HG02870 (cell line): ENCODE measurements around the gene SYDE1.
"Not testable (repeated sequence)": the region's sequence is repeated elsewhere in the genome, so short reads cannot be mapped to it uniquely, and the experiment has no call there.

ENCODE experiments used
- ATAC-seq: cut with Tn5 transposase; IDR thresholded peaks from one replicate; pipeline ENCODE4 v1.9.1; 2021; ENCODE audit warnings: mild to moderate bottlenecking, moderate library complexity; ENCODE audit not compliant: unreplicated experiment

SYDE1 gene

DNA sequence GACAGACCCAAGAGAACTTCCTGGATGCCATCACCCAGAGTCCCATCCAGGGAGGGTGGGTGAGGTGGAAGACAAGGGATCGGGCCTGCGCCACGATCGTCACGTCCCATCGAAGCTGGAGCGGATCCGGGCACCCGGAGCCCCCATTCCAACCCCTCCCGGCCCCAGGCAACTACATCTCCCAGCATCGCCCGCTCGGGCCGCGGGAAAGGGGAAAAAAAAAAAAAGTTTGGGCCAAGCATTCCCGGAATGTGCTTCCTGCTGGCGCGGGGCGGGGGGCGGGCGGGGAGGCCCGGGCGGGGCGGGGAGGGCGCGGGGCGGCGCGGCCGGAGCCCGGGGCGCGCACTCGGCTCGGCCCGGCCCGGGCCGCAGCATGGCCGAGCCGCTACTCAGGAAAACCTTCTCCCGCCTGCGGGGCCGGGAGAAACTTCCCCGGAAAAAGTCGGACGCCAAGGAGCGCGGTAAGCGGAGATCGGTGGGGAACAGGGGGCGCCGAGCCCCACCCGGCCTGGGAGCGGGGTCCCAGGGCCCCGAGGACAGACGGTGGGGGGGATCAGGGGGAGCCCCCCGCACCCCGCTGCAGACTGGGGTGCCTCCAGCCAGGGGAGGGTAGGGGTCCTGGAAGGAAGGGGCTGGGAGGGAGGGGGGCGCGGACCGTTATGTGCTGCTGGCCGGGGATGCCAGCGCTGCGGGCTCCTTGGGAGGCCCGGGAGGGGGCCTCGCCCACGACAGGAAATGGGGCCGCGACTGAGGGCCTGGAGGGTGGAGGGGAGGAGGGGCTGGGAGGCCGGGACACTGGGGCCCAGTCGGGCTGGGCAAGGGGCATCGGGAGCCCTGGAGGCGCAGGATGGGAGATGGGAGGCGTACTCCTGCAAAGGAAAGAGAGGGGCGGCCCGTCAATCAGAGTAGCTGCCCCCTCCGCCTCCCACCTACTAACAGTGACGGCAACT is at the start of gene SYDE1:
SYDE1 (plus strand) TSS at position 341 of the 950 bp plus-strand sequence; CDS start at position 374, 33 bp downstream.
- ATAC-seq = no peak

GRCh38 chr19:15062036-15062435 is 45.2 kb upstream of the SYDE1 start:
- no peak for ATAC-seq

DNA sequence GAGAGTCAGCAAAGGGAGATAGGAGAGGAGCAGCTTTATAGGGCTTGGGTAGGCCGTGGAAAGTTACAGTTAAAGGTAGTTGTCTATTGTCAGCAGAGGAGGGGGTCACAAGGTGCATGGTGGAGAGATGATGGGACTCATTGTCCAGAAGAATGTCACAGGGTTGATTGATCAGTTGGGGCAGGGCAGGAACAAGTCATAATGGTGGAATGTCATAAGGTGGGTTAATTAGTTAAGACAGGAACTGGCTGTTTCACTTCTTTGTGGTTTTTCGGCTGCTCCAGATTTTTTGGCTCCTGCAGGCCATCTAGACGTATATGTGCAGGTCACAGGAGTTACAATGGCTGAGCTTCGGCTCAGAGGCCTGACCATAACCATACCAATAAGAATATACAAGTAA is 36.8 kb upstream of the SYDE1 start:
- not testable (repeated sequence) for ATAC-seq

- no peak for ATAC-seq
Measured at GRCh38 chr19:15072930-15073647, 34.1 kb upstream of the SYDE1 start.

- ATAC-seq = no peak
Measured at GRCh38 chr19:15074371-15074770, 32.8 kb upstream of the SYDE1 start.

DNA sequence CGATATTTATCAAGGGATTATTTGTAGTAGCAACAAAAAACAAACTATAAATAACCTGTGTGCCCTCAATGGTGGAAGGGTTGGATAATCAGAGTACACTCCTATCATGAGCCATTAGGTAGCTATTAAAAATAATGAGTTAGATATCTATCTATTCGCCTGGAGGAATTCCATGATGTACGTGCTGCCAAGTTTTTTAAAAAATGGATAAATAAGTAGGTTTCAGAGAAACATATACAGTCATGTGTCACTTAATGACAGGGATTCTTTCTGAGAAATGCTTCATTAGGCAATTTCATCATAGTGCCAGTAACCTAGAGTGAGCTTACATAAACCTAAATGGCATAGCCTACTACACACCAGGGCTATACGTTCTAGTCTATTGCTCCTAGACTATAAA is 31.4 kb upstream of the SYDE1 start:
- no peak for ATAC-seq

DNA sequence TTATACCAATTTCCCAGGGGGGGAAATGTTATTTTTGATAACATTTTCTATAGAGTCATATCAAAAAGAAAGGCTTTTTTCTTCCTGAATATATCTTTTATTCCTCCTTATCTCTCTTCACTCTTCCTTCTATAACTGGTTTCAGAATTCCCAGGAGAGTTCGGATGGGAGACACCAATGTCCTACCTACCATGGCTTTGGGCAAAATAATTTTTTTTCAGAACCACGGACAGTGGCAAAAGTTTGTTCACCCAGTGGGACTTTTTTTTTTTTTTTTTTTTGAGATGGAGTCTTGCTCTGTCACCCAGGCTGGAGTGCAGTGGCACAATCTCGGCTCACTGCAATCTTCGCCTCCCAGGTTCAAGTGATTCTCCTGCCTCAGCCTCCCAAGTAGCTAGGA is 27.2 kb upstream of the SYDE1 start:
- not testable (repeated sequence) for ATAC-seq

DNA sequence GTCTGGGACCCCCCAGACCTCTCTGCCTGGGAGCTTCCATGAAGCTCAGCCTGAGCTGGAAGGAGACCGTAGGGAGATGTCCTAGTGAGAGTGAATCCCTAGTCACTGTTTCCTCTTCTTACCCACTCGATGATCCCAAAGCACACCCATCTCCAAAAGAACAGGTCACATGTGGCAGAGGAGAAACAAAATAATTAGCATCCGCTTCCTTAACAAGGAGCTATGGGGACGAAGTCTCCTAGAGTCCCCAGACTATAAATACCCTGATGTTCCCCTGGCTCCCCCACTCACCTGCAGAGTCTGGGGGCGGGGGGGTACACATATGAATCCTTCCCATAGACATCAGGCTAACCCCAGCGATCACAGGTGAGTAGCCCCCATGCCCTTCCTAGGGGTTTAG is 25.3 kb upstream of the SYDE1 start, which contains the start of gene OR1I1:
OR1I1 (plus strand) TSS at position 301 of the 400 bp plus-strand sequence. CDS start 4,855 bp downstream, outside the sequence.
- ATAC-seq = no peak

- no peak for ATAC-seq
Measured at GRCh38 chr19:15087182-15087581, 20.0 kb upstream of the SYDE1 start.

- no peak for ATAC-seq
Measured at GRCh38 chr19:15091918-15092753, 15.1 kb upstream of the SYDE1 start.

DNA sequence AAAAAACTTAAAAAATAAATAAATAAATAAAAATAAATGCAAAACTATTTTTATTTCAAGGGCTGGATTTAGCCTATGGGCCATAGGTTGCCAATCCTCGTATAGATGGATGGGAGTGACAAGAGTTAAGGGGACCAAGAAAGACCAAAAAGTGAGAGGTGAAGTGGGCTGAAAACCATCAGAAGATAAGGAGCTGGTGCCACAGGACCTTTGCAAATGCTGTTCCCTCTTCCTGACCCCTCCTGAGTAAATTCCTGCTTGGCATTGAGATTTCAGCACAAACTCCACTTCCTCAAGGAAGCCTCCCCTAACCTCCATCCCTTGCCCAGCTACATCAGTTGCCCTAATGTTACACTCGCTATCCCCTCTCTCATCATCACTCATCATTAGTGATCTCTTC is 14.2 kb upstream of the SYDE1 start:
- no peak for ATAC-seq

DNA sequence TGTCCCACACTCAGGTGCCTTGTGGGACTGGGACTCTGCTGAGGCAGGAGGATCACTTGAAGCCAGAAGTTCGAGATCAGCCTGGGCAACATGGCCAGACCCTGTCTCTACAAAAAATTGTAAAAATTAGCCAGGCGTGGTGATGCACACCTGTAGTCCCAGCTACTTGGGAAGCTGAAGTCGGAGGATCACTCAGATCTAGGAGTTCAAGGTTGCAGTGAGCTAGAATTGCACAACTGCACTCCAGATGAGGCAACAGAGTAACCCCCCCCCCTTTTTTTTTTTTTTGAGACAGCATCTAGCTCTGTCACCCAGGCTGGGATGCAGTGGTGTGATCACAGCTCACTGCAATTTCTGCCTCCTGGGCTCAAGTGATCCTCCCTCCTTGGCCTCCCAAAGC is 11.0 kb upstream of the SYDE1 start:
- ATAC-seq = no peak

DNA sequence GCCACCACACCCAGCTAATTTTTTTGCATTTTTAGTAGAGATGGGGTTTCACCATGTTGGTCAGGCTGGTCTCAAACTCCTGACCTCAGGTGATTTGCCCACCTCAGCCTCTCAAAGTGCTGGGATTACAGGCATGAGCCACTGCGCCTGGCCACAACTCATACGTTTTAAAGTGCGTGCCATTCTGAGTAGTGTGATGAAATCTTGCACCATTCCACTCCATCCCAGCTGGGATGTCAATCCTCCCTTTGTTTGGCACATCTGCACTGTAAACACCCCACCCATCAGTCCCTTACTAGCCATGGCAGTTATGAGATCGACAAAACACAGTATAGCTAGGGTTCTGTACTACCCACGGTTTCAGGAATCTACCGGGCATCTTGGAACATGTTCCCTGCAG is 9.2 kb upstream of the SYDE1 start:
- ATAC-seq = not testable (repeated sequence)

DNA sequence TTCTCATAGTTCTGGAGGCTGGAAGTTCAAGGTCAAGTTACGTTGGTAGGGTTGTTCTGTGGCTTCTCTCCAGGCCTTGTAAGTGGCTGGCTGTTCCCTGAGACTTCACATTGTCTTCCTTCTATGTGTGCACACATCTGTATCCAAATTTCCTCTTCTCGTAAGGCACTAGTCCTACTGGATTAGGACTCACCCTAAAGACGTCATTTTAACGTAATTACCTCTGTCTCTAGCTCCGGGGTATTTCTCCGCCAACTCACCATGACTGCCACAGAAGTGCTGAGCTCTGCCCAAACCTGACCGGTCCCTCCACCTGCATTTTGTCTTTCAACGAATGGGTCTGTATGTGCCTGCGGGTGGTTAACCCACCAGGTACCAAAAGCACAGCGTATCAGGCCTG is 8.7 kb upstream of the SYDE1 start:
- no peak for ATAC-seq

- ATAC-seq = no peak
Measured at GRCh38 chr19:15099017-15099582, 8.1 kb upstream of the SYDE1 start.

DNA sequence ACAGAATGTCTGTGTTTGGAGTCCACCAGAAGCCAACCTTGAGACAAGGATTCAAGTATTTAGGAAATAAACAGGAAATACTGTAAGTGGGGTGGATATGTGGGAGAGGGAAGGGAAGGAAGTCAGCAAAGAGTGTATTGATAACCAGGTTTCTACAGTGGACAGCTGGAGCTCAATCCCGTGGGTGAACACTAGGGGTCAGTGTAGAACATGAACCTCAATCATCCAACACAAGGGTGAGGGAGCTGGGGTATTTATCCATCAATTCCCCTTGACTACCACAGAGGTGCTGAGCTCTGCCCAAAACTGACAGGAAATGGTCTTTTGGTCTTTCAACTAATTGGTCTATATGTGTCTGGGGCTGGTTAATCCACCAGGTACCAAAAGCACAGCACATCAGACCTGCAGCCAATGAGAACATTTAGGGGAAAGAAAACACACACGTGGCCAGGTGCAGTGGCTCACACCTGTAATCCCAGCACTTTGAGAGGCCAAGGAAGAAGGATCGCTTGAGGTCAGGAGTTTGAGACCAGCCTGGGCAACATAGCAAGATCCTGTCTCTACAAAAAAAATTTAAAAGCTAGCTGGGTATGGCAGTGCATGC is 5.6 kb upstream of the SYDE1 start:
- ATAC-seq = no peak

GRCh38 chr19:15104003-15104402 is 3.2 kb upstream of the SYDE1 start:
- ATAC-seq = no peak

GRCh38 chr19:15104411-15104810 is 2.8 kb upstream of the SYDE1 start:
- no peak for ATAC-seq

DNA sequence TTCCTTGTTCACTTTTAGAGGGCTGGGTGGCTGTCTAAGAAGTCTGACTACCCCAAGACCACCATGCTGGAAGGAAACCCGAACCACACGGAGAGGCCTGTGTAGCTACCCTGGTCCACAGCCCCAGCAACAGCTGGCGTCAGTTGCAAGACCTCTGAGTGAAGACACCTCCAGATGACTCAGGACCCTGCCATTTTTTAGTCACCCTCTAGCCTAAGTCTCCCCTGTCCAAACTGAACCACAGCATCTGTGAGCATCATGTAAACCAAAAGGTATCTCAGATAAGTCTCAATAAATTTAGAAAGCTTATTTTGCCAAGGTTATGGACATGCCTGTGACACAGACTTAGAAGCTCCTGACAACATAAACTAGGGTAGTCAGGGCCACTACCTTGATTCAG is 2.2 kb upstream of the SYDE1 start:
- no peak for ATAC-seq

- no peak for ATAC-seq
Measured at GRCh38 chr19:15108145-15108844, 1.1 kb downstream of the SYDE1 start.
